HTR-8/SVneo (cell line): Measurements from ENCODE around the gene WNT10A.

Source experiments
- DNase-seq: peaks from one replicate; pipeline ENCODE4 v3.0.0; 2011; ENCODE audit warnings: low spot score, mixed read lengths; ENCODE audit not compliant: insufficient read length
- FAIRE-seq: peaks from 2 replicates; lab custom pipeline; 2011; peaks lifted over from hg19 to GRCh38; lab: Jason Lieb, UNC

WNT10A gene

GRCh38 chr2:218891275-218892135 lies 10.9 kb downstream of the WNT10A start:
- no peak for FAIRE-seq
- DNase-seq = no peak

- DNase-seq = peak; percentile 52
- peak; percentile 91 for FAIRE-seq
Measured at GRCh38 chr2:218892693-218893348, 12.2 kb downstream of the WNT10A start.

GRCh38 chr2:218893349-218894150 lies 12.9 kb downstream of the WNT10A start:
- FAIRE-seq (no peak), DNase-seq (no peak)

GRCh38 chr2:218894151-218894879 lies 13.7 kb downstream of the WNT10A start:
- FAIRE-seq (no peak), DNase-seq (no peak)

- FAIRE-seq (no peak), DNase-seq (no peak)
Measured at GRCh38 chr2:218894880-218895157, 14.2 kb downstream of the WNT10A start.

- DNase-seq (no peak), FAIRE-seq (no peak)
Measured at GRCh38 chr2:218895326-218895725, 14.7 kb downstream of the WNT10A start.

- no peak for DNase-seq
- FAIRE-seq = no peak
Measured at GRCh38 chr2:218895759-218896500, 15.3 kb downstream of the WNT10A start.

GRCh38 chr2:218896501-218897393 lies 16.1 kb downstream of the WNT10A start:
- DNase-seq = peak; percentile 50

GRCh38 chr2:218897394-218898108 lies 16.9 kb downstream of the WNT10A start:
- DNase-seq (no peak), FAIRE-seq (no peak)

More at GRCh38 chr2:218896501-218897393, 16.1 kb downstream of the WNT10A start:
- no peak for FAIRE-seq

GRCh38 chr2:218898109-218898878 lies 17.6 kb downstream of the WNT10A start:
- DNase-seq (peak; percentile 70), FAIRE-seq (peak; percentile 64)

- FAIRE-seq (no peak), DNase-seq (no peak)
Measured at GRCh38 chr2:218899147-218899546, 18.5 kb downstream of the WNT10A start.

- FAIRE-seq (no peak), DNase-seq (no peak)
Measured at GRCh38 chr2:218902427-218902826, 21.8 kb downstream of the WNT10A start.

GRCh38 chr2:218904176-218904575 lies 23.5 kb downstream of the WNT10A start:
- FAIRE-seq (no peak), DNase-seq (no peak)

GRCh38 chr2:218908721-218909619 lies 28.3 kb downstream of the WNT10A start:
- peak; percentile 68 for DNase-seq
- FAIRE-seq = no peak

GRCh38 chr2:218910741-218911140 lies 30.1 kb downstream of the WNT10A start:
- FAIRE-seq = no peak
- DNase-seq = no peak

- DNase-seq (no peak), FAIRE-seq (no peak)
Measured at GRCh38 chr2:218920504-218920903, 39.9 kb downstream of the WNT10A start.
